ENCODE data around the gene P2RY11. TPM values are rescaled to one million over a fixed set of nuclear protein-coding genes. Genes with fewer than 3 reads are reported as not detected.

Gene P2RY11
- total RNA-seq, 1 experiment from 2014 or later = 1.9 TPM

- peaks cover 96% of the 10 kb centered on the region for H3K36me3 ChIP-seq
These were observed 22.5 kb downstream of the P2RY11 start for GRCh38 chr19:10134040-10134439.

GRCh38 chr19:10135551-10136334, 24.2 kb downstream of the P2RY11 start:
- no peak overlapping the region for H3K27ac ChIP-seq
- H3K4me3 ChIP-seq = no peak overlapping the region
- peaks cover 97% of the 10 kb centered on the region for H3K36me3 ChIP-seq
- no peak for DNase-seq (ENCODE audit: low read depth in 1 of 2, low spot score in 2 of 2)
- H3K27me3 ChIP-seq (replicated peaks) = no peaks in the 10 kb centered on the region
- H3K4me1 ChIP-seq (replicated peaks) = peaks cover 29% of the 10 kb centered on the region
- no peaks in the 10 kb centered on the region for H3K9me3 ChIP-seq (replicated peaks)

More at GRCh38 chr19:10134040-10134439, 22.5 kb downstream of the P2RY11 start:
- peaks cover 29% of the 10 kb centered on the region for H3K4me1 ChIP-seq (replicated peaks)
- H3K4me3 ChIP-seq = no peak overlapping the region
- no peaks in the 10 kb centered on the region for H3K27me3 ChIP-seq (replicated peaks)
- no peak for DNase-seq (ENCODE audit: low read depth in 1 of 2, low spot score in 2 of 2)
- no peak overlapping the region for H3K27ac ChIP-seq
- no peaks in the 10 kb centered on the region for H3K9me3 ChIP-seq (replicated peaks)

GRCh38 chr19:10136936-10137335, 25.4 kb downstream of the P2RY11 start:
- H3K36me3 ChIP-seq = peaks cover 99% of the 10 kb centered on the region
- no peak overlapping the region for H3K27ac ChIP-seq
- no peaks in the 10 kb centered on the region for H3K27me3 ChIP-seq (replicated peaks)
- H3K4me3 ChIP-seq = no peak overlapping the region
- H3K4me1 ChIP-seq (replicated peaks) = peaks cover 18% of the 10 kb centered on the region
- no peak for DNase-seq (ENCODE audit: low read depth in 1 of 2, low spot score in 2 of 2)
- no peaks in the 10 kb centered on the region for H3K9me3 ChIP-seq (replicated peaks)

- no peak overlapping the region for H3K4me3 ChIP-seq
- no peak for DNase-seq (ENCODE audit: low read depth in 1 of 2, low spot score in 2 of 2)
- H3K36me3 ChIP-seq = peaks cover 99% of the 10 kb centered on the region
These were observed 26.5 kb downstream of the P2RY11 start for GRCh38 chr19:10137751-10138682.

GRCh38 chr19:10138879-10139795, 27.6 kb downstream of the P2RY11 start:
- H3K36me3 ChIP-seq = peaks cover 98% of the 10 kb centered on the region
- H3K4me3 ChIP-seq = no peak overlapping the region
- H3K27me3 ChIP-seq (replicated peaks) = no peaks in the 10 kb centered on the region
- no peak overlapping the region for H3K27ac ChIP-seq
- DNase-seq (ENCODE audit: low read depth in 1 of 2, low spot score in 2 of 2) = no peak
- H3K9me3 ChIP-seq (replicated peaks) = no peaks in the 10 kb centered on the region
- no peaks in the 10 kb centered on the region for H3K4me1 ChIP-seq (replicated peaks)

More at GRCh38 chr19:10137751-10138682, 26.5 kb downstream of the P2RY11 start:
- H3K27ac ChIP-seq = no peak overlapping the region
- no peaks in the 10 kb centered on the region for H3K27me3 ChIP-seq (replicated peaks)
- H3K9me3 ChIP-seq (replicated peaks) = no peaks in the 10 kb centered on the region
- H3K4me1 ChIP-seq (replicated peaks) = peaks cover 7% of the 10 kb centered on the region

GRCh38 chr19:10139952-10140351, 28.5 kb downstream of the P2RY11 start:
- H3K36me3 ChIP-seq = peaks cover 98% of the 10 kb centered on the region
- H3K27ac ChIP-seq = no peak overlapping the region
- no peaks in the 10 kb centered on the region for H3K4me1 ChIP-seq (replicated peaks)

GRCh38 chr19:10141479-10141878, 30.0 kb downstream of the P2RY11 start:
- Histone ChIP-seq H3K4me1 (replicated peaks) (no peaks in the 10 kb centered on the region), H3K9me3 (replicated peaks) (no peaks in the 10 kb centered on the region), H3K36me3 (peaks cover 99% of the 10 kb centered on the region), H3K4me3 (no peak overlapping the region), H3K27me3 (replicated peaks) (no peaks in the 10 kb centered on the region), H3K27ac (no peak overlapping the region)
- no peak for DNase-seq (ENCODE audit: low read depth in 1 of 2, low spot score in 2 of 2)

More at GRCh38 chr19:10139952-10140351, 28.5 kb downstream of the P2RY11 start:
- H3K27me3 ChIP-seq (replicated peaks) = no peaks in the 10 kb centered on the region
- H3K4me3 ChIP-seq = no peak overlapping the region
- H3K9me3 ChIP-seq (replicated peaks) = no peaks in the 10 kb centered on the region
- DNase-seq (ENCODE audit: low read depth in 1 of 2, low spot score in 2 of 2) = no peak

GRCh38 chr19:10141973-10142372, 30.5 kb downstream of the P2RY11 start:
- no peak overlapping the region for H3K4me3 ChIP-seq
- no peaks in the 10 kb centered on the region for H3K9me3 ChIP-seq (replicated peaks)
- peaks cover 99% of the 10 kb centered on the region for H3K36me3 ChIP-seq
- no peaks in the 10 kb centered on the region for H3K27me3 ChIP-seq (replicated peaks)
- DNase-seq (ENCODE audit: low read depth in 1 of 2, low spot score in 2 of 2) = no peak
- H3K4me1 ChIP-seq (replicated peaks) = no peaks in the 10 kb centered on the region
- H3K27ac ChIP-seq = no peak overlapping the region

GRCh38 chr19:10142701-10143375, 31.3 kb downstream of the P2RY11 start:
- no peaks in the 10 kb centered on the region for H3K27me3 ChIP-seq (replicated peaks)
- H3K4me1 ChIP-seq (replicated peaks) = no peaks in the 10 kb centered on the region
- no peak overlapping the region for H3K27ac ChIP-seq
- H3K36me3 ChIP-seq = peaks cover 99% of the 10 kb centered on the region
- H3K9me3 ChIP-seq (replicated peaks) = no peaks in the 10 kb centered on the region
- H3K4me3 ChIP-seq = no peak overlapping the region
- DNase-seq (ENCODE audit: low read depth in 1 of 2, low spot score in 2 of 2) = no peak

GRCh38 chr19:10143681-10144080, 32.2 kb downstream of the P2RY11 start:
- no peak for DNase-seq (ENCODE audit: low read depth in 1 of 2, low spot score in 2 of 2)
- Histone ChIP-seq H3K4me1 (replicated peaks) (no peaks in the 10 kb centered on the region), H3K36me3 (peaks cover 97% of the 10 kb centered on the region), H3K4me3 (no peak overlapping the region), H3K27me3 (replicated peaks) (no peaks in the 10 kb centered on the region), H3K27ac (no peak overlapping the region), H3K9me3 (replicated peaks) (no peaks in the 10 kb centered on the region)

- peaks cover 97% of the 10 kb centered on the region for H3K36me3 ChIP-seq
- no peaks in the 10 kb centered on the region for H3K4me1 ChIP-seq (replicated peaks)
- H3K4me3 ChIP-seq = no peak overlapping the region
- no peak overlapping the region for H3K27ac ChIP-seq
- no peaks in the 10 kb centered on the region for H3K27me3 ChIP-seq (replicated peaks)
- DNase-seq (ENCODE audit: low read depth in 1 of 2, low spot score in 2 of 2) = no peak
- no peaks in the 10 kb centered on the region for H3K9me3 ChIP-seq (replicated peaks)
These were observed 32.9 kb downstream of the P2RY11 start for GRCh38 chr19:10144361-10144760.

GRCh38 chr19:10145031-10145430, 33.5 kb downstream of the P2RY11 start:
- H3K36me3 ChIP-seq = peaks cover 97% of the 10 kb centered on the region
- no peak for DNase-seq (ENCODE audit: low read depth in 1 of 2, low spot score in 2 of 2)

GRCh38 chr19:10146142-10146541, 34.6 kb downstream of the P2RY11 start:
- Histone ChIP-seq H3K27me3 (replicated peaks) (no peaks in the 10 kb centered on the region), H3K36me3 (peaks cover 97% of the 10 kb centered on the region), H3K4me1 (replicated peaks) (no peaks in the 10 kb centered on the region), H3K4me3 (no peak overlapping the region), H3K9me3 (replicated peaks) (no peaks in the 10 kb centered on the region), H3K27ac (no peak overlapping the region)
- no peak for DNase-seq (ENCODE audit: low read depth in 1 of 2, low spot score in 2 of 2)

More at GRCh38 chr19:10145031-10145430, 33.5 kb downstream of the P2RY11 start:
- Histone ChIP-seq H3K9me3 (replicated peaks) (no peaks in the 10 kb centered on the region), H3K27me3 (replicated peaks) (no peaks in the 10 kb centered on the region), H3K4me1 (replicated peaks) (no peaks in the 10 kb centered on the region), H3K4me3 (no peak overlapping the region), H3K27ac (no peak overlapping the region)

All from SJSA1 (cell line).